Ureter (tissue), 1 donor: Measurements from ENCODE around the gene CHCHD6. TPM values are rescaled to one million over a fixed set of nuclear protein-coding genes. Genes with fewer than 3 reads are reported as not detected.

Source experiments
- DNase-seq: peaks from one replicate; pipeline ENCODE4 v3.0.0-alpha.2; 2020; ENCODE audit warnings: low spot score
- total RNA-seq: library from RNA; stranded (reverse); gene quantifications from one replicate; pipeline ENCODE4 v1.2.4, GENCODE V29; 2023
- donor health status: DM: yes; HTN: yes; CAD: no.

CHCHD6 gene
- total RNA-seq, 1 donor from 2014 or later, result 15.9 TPM

- DNase-seq, result no peak
Measured at GRCh38 chr3:126939733-126940132, 235.7 kb downstream of the CHCHD6 start.

DNA sequence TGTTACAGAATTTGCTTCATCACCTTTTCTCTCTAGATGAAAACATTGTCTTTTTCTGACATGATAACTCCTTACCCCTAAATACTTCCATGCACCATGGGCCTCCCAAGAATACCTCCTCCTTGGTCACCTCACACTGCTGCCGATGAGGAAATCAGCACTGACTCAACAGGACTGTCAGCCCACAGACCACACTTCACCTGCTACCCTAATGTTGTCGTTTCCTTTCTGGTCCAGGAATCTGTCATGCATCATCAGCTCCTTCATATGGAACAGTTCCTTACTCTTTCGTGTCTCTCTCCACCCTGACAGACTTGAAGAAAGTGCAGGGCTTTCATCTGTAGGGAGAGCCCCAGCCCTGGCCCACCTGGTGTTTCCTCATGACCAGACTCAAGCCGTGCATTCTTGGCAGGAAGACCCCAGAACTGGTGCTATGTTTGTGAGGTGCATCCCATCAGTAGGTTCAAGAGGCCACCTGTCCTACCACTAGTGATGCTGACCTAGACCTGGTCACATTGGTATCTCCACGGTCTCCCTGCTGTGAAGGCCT lies 237.8 kb downstream of the CHCHD6 start:
- no peak for DNase-seq

- DNase-seq, result no peak
Measured at GRCh38 chr3:126944089-126944965, 240.3 kb downstream of the CHCHD6 start.

DNA sequence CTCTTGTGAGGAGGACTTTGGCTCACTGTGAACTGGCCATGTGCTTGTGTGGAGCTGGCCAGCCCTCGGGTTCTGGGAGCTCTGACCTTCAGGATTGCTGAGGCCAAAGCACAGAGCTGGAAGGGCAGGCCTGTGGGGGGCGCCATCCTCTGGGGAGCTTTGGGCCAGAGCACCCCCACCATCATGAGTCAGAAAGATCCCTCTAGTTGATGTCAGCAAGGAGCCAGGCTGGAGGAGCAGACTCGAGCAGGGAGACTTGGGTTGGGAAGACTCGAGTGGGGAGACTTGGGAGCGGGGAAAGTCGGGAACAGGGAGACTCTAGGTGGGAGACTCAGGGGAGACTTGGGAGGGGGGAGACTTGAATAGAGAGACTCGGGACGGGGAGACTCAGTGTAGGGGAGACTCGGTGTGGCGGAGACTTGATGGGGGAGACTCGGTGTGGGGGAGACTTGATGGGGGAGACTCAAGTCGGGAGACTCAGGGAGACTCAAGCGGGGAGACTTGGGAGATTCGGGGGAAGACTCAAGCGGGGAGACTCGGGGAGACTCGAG lies 241.2 kb downstream of the CHCHD6 start:
- no peak for DNase-seq

DNA sequence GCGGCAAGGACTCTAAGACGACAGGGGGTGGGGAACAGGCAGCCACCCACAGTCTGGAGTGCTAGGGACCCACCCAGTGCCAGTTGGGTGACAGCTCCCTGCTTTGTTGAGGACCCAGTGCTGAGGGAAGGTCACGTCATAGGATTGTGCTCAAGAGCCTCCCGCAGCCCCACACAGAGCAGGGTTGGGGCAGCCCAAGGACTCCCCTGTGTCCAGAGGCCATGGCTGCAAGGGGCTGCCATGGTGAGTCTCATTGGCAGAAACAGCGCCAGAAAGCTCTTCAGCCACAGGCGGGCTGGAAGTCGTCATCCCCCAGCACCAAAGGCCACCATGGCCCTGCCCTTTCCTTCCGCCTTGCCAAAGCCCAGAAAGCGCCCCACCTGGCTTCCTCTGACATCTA lies 241.9 kb downstream of the CHCHD6 start:
- DNase-seq, result no peak

DNA sequence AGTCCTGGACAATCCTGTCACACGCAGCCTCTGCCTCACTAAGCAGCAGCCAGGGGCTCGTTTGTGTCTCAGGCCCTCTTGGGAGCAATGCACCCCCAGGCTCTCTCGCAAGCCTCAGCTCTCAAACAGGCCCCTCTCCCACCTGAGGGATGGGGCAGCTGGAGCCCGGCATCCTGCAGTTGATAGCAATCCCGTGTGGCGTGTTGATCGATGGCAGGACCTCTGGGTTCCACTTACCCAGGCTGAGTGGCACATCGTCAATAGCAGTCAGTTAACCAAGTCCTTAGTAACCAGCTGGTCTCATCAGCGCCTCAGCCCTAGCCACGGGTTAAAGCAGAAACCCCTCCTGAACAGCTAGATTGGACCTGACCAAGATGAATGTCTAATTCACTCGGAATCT lies 242.4 kb downstream of the CHCHD6 start:
- no peak for DNase-seq

- no peak for DNase-seq
Measured at GRCh38 chr3:126947429-126947828, 243.4 kb downstream of the CHCHD6 start.

- DNase-seq, result no peak
Measured at GRCh38 chr3:126948980-126949535, 245.0 kb downstream of the CHCHD6 start.

DNA sequence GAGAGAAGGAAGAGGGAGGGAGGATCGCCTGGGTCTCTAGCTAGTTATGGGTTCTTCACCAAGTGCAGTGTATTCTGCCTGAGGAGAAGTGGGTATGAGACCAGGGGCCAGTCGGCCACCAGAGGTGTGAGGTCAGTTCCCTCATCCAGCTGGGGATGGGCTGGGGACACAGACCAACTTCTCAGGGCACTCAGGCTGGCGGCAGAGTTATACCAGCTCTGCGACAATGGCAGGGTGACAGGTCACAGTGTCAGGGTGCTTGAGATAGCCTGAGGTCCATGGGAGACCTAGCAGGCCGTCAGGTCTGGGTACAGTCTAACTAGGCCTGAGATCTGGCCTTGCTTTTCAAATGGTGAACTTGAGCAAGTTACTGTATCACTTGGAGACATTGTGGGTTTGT lies 247.5 kb downstream of the CHCHD6 start:
- no peak for DNase-seq

DNA sequence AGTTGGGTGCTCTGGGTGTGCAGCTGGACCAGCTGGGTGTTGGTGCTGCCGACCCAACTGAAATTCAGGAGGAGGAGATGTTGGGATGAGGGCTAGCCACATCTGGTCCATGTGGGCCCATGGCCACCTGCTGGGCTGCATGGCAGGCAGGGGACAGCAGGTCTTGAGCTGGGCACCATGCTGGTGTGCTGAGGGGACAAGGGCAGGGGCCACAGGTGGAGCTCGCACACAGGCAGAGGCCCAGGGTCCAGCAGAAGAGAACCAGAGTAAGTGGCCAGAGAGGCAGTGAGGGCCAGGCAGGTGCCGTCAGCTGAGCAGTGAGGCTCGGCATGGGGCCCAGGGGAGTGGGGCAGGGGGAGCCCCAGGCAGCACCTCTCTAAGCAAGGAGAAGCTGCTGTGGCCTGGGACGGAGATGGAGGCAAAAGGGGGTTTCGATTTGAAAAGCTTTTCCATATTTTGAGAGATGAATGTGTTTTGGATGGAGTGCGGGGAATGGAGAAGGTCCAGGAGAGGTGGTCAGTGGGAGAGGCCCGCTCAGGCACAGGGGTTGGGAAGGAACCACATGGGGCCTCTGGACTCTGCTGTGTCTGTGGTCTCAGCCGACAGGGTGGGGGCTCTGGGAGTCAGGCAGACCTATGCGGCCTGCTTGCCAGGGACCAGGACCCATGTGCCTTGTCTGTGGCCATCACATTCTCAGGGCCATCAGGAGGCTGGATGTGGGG lies 248.4 kb downstream of the CHCHD6 start:
- DNase-seq, result no peak

DNA sequence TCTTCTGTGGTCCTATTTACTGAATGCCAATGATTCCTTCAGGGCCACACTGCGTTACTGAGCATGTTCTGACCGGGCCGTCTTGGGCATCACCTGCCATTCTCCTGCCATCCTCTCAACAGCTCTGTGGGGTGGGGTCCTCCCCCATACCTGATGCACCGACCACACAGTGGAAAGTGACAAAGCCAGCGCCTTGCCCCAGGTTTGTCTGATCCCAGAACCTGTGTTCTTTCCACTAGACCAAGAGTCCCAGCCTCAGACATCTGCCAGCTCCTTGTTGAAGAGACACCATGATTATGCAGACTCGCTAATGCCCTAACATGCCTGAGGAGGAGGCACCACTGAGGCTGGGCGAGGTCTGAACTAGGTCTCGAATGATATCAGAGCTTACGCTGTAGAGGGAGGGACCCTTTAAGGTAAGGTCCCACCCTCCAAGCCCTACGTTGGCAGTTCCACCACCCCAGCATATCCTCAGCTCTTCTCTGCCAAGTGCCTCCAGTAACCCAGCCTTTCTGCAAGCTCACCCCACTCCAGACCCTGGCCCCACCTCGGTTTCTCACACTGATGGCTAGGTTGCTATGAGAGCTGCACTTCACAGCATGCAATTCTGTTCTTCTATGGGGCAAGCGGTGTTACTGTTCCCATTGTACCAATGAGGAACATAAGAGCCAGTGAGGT lies 249.1 kb downstream of the CHCHD6 start:
- no peak for DNase-seq

GRCh38 chr3:126954141-126954842 lies 250.3 kb downstream of the CHCHD6 start:
- no peak for DNase-seq

DNA sequence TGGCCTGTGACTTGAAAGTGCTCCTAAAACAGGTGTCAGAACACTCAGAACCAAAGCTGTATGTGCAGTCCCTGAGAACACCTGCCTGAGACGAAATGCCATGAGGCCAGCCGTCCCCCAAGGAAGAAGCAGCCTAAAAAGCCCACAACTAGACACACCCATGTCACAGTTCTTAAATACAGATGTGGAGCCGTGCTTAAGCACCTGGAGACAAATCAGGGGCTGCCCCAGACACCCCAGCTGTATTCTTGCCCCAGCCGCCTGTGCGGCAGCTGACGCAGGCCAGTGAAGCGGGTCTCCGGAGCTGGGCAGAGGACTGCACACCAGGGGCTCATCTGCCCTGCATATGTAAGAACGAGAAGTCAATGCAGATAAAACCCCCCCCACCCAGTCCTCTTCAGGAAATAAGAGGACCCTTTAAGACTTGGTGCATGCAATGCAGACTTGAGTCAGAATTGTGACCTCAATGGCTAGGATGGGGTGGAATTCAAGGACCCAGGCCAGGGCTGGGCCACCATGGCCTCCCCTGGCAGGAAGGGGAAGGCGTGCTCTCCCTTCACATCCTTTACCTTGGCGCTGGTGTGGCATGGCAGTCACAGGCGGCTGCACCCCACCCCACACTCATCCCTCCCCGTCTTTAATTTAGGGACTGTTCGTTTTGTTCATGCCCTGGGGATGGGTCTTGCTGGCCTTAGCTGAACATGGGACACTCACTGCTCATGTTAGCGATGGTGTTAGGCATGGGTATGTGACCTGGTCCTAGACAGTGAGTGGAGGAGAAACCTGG lies 251.2 kb downstream of the CHCHD6 start:
- no peak for DNase-seq

DNA sequence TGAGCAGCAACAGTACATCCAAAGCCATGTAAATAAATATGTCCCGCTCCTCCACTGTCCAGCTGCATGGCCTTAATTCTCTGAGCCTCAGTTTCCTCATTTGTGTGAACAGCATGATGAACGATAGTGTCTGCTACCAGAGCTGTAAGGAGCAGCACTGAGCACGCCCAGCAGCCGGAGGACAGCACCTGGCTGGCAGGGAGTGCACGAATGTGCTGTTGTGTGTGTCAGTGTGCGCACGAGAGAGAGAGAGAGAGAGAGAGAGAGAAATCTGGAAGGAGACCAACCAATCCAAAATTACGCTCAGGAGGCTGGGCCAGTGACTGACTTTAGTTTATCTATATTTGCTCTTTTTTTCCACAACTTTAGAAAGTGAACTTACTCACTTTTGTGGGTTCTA lies 252.3 kb downstream of the CHCHD6 start:
- no peak for DNase-seq

DNA sequence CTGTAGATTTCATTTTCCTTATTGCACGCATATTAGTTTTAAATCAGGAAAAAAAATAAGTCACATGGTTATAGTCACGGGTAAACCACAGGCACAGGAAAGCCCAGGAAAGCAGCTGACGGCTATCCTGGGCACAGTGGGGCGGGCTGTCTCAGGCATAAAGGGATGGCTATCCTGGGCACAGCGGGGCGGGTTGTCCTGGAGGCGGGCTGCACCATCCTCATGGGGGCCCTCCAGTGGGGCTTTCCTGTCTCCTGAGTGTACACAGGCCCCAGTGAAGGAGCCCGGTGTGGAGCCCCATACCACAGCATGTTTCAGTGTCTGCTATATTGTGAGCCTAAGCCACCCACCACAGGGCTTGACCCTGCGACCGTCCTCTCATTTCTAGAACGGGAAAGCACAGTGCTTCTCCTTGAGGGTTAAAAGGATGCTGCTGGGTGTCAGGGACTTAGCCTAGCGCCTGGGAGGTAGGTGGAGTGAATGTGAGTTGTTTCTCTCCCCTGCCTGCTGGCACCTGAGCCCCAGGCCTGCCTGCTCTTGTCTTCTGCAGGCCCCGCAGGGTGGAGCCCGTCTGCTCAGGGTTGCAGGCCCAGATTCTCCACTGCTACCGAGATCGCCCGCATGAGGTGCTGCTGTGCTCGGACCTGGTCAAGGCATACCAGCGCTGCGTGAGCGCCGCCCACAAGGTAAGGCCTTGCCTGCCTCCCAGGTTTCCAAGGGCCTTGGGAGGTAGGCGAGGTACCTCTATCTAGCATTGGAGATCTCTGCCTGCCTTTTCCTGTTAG lies 253.0 kb downstream of the CHCHD6 start:
- peak; percentile 74 for DNase-seq

- no peak for DNase-seq
Measured at GRCh38 chr3:126957776-126958637, 254.0 kb downstream of the CHCHD6 start.

GRCh38 chr3:126958638-126959085 lies 254.6 kb downstream of the CHCHD6 start:
- DNase-seq, result no peak
